ENCODE measurements around the gene PHF13. TPM values are rescaled to one million over a fixed set of nuclear protein-coding genes. Genes with fewer than 3 reads are reported as not detected.
"Not testable (repeated sequence)": the region's sequence is repeated elsewhere in the genome, so short reads cannot be mapped to it uniquely, and the experiment has no call there.

PHF13 gene
- total and polyA plus RNA-seq, 8 donors: 11.1 to 24.8 (median 19.8) TPM

GRCh38 chr1:6632588-6633514 lies 19.3 kb downstream of the PHF13 start:
- DNase-seq (peak in 1 of 4 donors; percentile 60), ATAC-seq (no peak)
- intact Hi-C loops (cut with DNase I): loop anchor here in 1 of 2 donors (10.0 kb wide), 1 partner anchor 148 kb away; no protein-coding TSS in a partner anchor
- Histone ChIP-seq H3K36me3 (peaks cover 3 to 100% of the 10 kb centered on the region in 2 donors), H3K27me3 (no peaks in the 10 kb centered on the region), H3K4me3 (no peak overlapping the region), H3K4me1 (peaks cover 0 to 4% of the 10 kb centered on the region in 2 donors), H3K27ac (no peak overlapping the region), H3K9me3 (no peaks in the 10 kb centered on the region)
- TF ChIP-seq CTCF (IDR thresholded peaks at IDR 0.05): no peak

- peak; percentile 31 to 34 for TF ChIP-seq CTCF (IDR thresholded peaks at IDR 0.05)
- ATAC-seq: peak; percentile 81
- DNase-seq: peak; percentile 16 to 87 (median 48)
- no peaks in the 10 kb centered on the region for H3K4me1 ChIP-seq
- intact Hi-C loops (cut with DNase I): loop anchor here in 1 of 2 donors (10.0 kb wide), 1 partner anchor 150 kb away; no protein-coding TSS in a partner anchor
- no peaks in the 10 kb centered on the region for H3K9me3 ChIP-seq
- peaks cover 3 to 100% of the 10 kb centered on the region in 2 donors for H3K36me3 ChIP-seq
- no peak overlapping the region for H3K27ac ChIP-seq
- H3K27me3 ChIP-seq: no peaks in the 10 kb centered on the region
- H3K4me3 ChIP-seq: no peak overlapping the region
Observed at GRCh38 chr1:6634371-6635052, 21.0 kb downstream of the PHF13 start.

DNA sequence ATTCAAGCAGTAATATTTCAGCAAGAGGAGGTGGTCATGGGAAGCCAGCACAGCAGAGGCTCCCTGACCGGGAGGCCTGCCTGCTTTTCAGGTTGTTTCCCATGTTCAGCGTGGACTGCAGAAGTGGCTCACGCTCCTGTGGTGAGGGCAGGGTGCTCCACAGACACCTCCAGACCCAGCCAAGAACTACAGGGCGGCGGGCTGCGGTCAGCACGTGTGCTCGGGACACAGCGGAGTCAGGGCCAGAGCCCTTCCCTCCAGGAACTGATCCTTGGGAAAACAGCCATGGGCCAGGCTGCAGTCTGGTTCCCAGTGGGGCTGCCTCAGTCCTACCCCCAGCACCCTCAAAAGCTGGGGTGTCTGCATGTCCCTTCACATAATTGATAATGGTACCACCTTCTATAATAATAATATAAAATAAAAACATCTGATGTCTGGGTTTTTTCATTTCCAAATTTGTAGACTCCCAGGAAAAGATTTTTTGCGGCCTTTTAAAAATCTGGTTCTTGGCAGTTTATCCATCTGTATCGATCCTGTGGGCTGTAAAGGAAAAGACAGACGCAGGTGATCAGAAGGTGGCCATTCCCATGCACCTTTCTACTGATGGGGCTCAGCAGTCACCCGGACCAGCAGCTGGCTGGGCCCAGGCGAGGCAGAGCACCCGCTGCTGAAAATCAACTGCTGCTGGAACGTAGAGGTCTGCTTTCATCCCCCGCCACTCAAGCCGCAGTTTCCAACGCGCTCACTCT lies 21.8 kb downstream of the PHF13 start:
- no peak for ATAC-seq
- Histone ChIP-seq H3K27me3 (no peaks in the 10 kb centered on the region), H3K36me3 (peaks cover 3 to 100% of the 10 kb centered on the region in 2 donors), H3K4me1 (no peaks in the 10 kb centered on the region), H3K4me3 (no peak overlapping the region), H3K27ac (no peak overlapping the region), H3K9me3 (no peaks in the 10 kb centered on the region)
- no peak for TF ChIP-seq CTCF (IDR thresholded peaks at IDR 0.05)
- intact Hi-C loops (cut with DNase I): loop anchor here in 1 of 2 donors (10.0 kb wide), 1 partner anchor 151 kb away; no protein-coding TSS in a partner anchor
- DNase-seq: no peak

- ATAC-seq (no peak), DNase-seq (peak in 1 of 4 donors; percentile 72)
- H3K4me1 ChIP-seq: no peaks in the 10 kb centered on the region
- H3K4me3 ChIP-seq: no peak overlapping the region
- intact Hi-C loops (cut with DNase I): loop anchor here in 1 of 2 donors (10.0 kb wide), 1 partner anchor 151 kb away; no protein-coding TSS in a partner anchor
- peaks cover 3 to 100% of the 10 kb centered on the region in 2 donors for H3K36me3 ChIP-seq
- no peak for TF ChIP-seq CTCF (IDR thresholded peaks at IDR 0.05)
- H3K27ac ChIP-seq: no peak overlapping the region
- H3K9me3 ChIP-seq: no peaks in the 10 kb centered on the region
- no peaks in the 10 kb centered on the region for H3K27me3 ChIP-seq
Observed at GRCh38 chr1:6635910-6636760, 22.6 kb downstream of the PHF13 start.

GRCh38 chr1:6636778-6637177 lies 23.2 kb downstream of the PHF13 start:
- ATAC-seq, H3K4me1 ChIP-seq, H3K4me3 ChIP-seq, DNase-seq, H3K27me3 ChIP-seq, H3K9me3 ChIP-seq, H3K27ac ChIP-seq: not testable (repeated sequence)
- peaks cover 3 to 99% of the 10 kb centered on the region in 2 donors for H3K36me3 ChIP-seq
- intact Hi-C loops (cut with DNase I): loop anchor here in 1 of 2 donors (10.0 kb wide), 1 partner anchor 152 kb away; no protein-coding TSS in a partner anchor
